Keratinocyte (primary cell): ENCODE data around the gene SMG7. TPM values are rescaled to one million over a fixed set of nuclear protein-coding genes. Genes with fewer than 3 reads are reported as not detected.

Experiments
- DNase-seq: peaks from one replicate; pipeline ENCODE4 v3.0.0-alpha.2; 2011; ENCODE audit warnings: low read depth, missing footprints, low spot score
- FAIRE-seq: peaks from 2 replicates; lab custom pipeline; 2011; peaks lifted over from hg19 to GRCh38; lab: Jason Lieb, UNC
- H2AFZ ChIP-seq: 2 replicates; pipeline ENCODE4 v1.6.0; 2012; ENCODE audit warnings: low read length, control low read depth, inconsistent platforms; ENCODE audit not compliant: control insufficient read depth
- H3K27ac ChIP-seq: 2 replicates; pipeline ENCODE4 v1.5.1; 2011; ENCODE audit warnings: low read length; ENCODE audit not compliant: control insufficient read depth, insufficient read depth
- H3K27me3 ChIP-seq: 3 replicates; pipeline ENCODE4 v1.6.0; 2011; ENCODE audit warnings: low read length; ENCODE audit not compliant: control insufficient read depth, insufficient read depth; ENCODE audit errors: extremely low read depth
- H3K36me3 ChIP-seq, 2 experiments: 2 replicates in 1 of 2; 3 replicates in 1 of 2; pipeline ENCODE4 v1.5.1; 2011; ENCODE audit warnings: low read length in 2 of 2, mild to moderate bottlenecking in 1 of 2; ENCODE audit not compliant: control insufficient read depth in 2 of 2, insufficient read depth in 2 of 2; ENCODE audit errors: extremely low read depth in 1 of 2
- H3K4me1 ChIP-seq: 3 replicates; pipeline ENCODE4 v1.5.1; 2011; ENCODE audit warnings: low read length; ENCODE audit not compliant: control insufficient read depth, insufficient read depth; ENCODE audit errors: extremely low read depth
- H3K4me2 ChIP-seq: 3 replicates; pipeline ENCODE4 v1.6.0; 2011; ENCODE audit warnings: low read depth, low read length; ENCODE audit not compliant: control insufficient read depth, insufficient read depth; ENCODE audit errors: extremely low read depth
- H3K4me3 ChIP-seq, 3 experiments: fragments of 200-600 bp in 1 of 3; sonication (generic) in 1 of 3; 2 replicates in 2 of 3; 3 replicates in 1 of 3; pipeline ENCODE4 v1.5.1; 2011 to 2016; ENCODE audit warnings: low read length in 3 of 3, mild to moderate bottlenecking in 3 of 3, control low read depth in 2 of 3, inconsistent platforms in 1 of 3, low read depth in 1 of 3, mixed read lengths in 1 of 3, mixed run types in 1 of 3, moderate library complexity in 1 of 3; ENCODE audit not compliant: control insufficient read depth in 2 of 3, insufficient read depth in 2 of 3; ENCODE audit errors: extremely low read depth in 1 of 3
- H3K79me2 ChIP-seq: 2 replicates; pipeline ENCODE4 v1.6.0; 2012; ENCODE audit warnings: low read length; ENCODE audit not compliant: control insufficient read depth, insufficient read depth
- H3K9ac ChIP-seq: 3 replicates; pipeline ENCODE4 v1.6.0; 2011; ENCODE audit warnings: low read length; ENCODE audit not compliant: control insufficient read depth, insufficient read depth; ENCODE audit errors: extremely low read depth
- H3K9me1 ChIP-seq: 3 replicates; pipeline ENCODE4 v1.6.0; 2011; ENCODE audit warnings: low read length; ENCODE audit not compliant: control insufficient read depth, insufficient read depth; ENCODE audit errors: extremely low read depth
- H3K9me3 ChIP-seq: 2 replicates; pipeline ENCODE4 v1.5.1; 2012; ENCODE audit warnings: low read depth, low read length; ENCODE audit not compliant: control insufficient read depth
- H4K20me1 ChIP-seq: 3 replicates; pipeline ENCODE4 v1.6.0; 2011; ENCODE audit warnings: low read length; ENCODE audit not compliant: control insufficient read depth, insufficient read depth; ENCODE audit errors: extremely low read depth
- EZH2 ChIP-seq: IDR thresholded peaks from one replicate; pipeline ENCODE4 v1.6.1; 2012; ENCODE audit warnings: inconsistent platforms, mild to moderate bottlenecking, low read length, moderate library complexity
- dilution Hi-C: fragments of 300-500 bp; cut with MboI; formaldehyde crosslinking; loops from one replicate; pipeline ENCODE4 v1.7.0; 2020; ENCODE audit warnings: low sequenced_read_pairs; ENCODE audit not compliant: extremely low pct_ligation_motif_present
- polyA plus RNA-seq, 5 experiments: library from polyadenylated mRNA; depleted of rRNA in 3 of 5; stranded (reverse) in 3 of 5; stranded (forward) in 1 of 5; unstranded in 1 of 5; fragments of >200 nt; gene quantifications; 1 replicate in 1 of 5; 2 replicates in 3 of 5; 3 replicates in 1 of 5; pipeline versions ENCODE4 v1.2.1 to v1.2.3, GENCODE V29; 2011 to 2012; ENCODE audit warnings: missing spikeins in 2 of 5, low read depth in 1 of 5, low replicate concordance in 1 of 5
- TF ChIP-seq, protein P1 (sequence below), 3 experiments: IDR thresholded peaks in 1 of 3; conservative IDR thresholded peaks in 1 of 3; optimal IDR thresholded peaks in 1 of 3; 2 replicates in 2 of 3; 3 replicates in 1 of 3; pipeline versions ENCODE3 to v1.5.1; 2011; ENCODE audit warnings: low read length in 3 of 3, mild to moderate bottlenecking in 3 of 3, moderate library complexity in 2 of 3, control low read depth in 1 of 3, inconsistent platforms in 1 of 3; ENCODE audit not compliant: insufficient read depth in 2 of 3; ENCODE audit errors: extremely low read depth in 1 of 3

Gene SMG7
- polyA plus RNA-seq, 1 donor (not counting 4 experiments of a cell fraction or from before 2014, with no cell fraction given), result 38.2 TPM

DNA sequence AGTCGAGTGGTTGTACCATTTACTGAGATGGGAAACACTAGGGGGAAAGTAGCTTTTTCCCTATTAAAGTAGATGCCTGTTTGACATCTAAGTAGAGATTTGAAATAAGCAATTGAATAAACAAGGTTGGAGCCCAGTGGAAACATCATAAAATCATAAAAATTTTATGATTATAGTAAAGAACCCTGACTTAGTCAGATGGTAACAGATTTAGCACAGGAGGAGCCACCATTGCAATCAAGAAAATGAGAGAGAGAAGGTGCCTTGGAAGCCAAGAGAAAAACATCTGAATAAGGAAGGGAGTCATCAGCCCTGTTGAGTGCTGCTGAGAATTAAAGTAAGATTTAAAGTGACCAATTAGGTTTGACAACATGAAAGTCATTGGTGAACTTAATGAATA lies 49.8 kb downstream of the SMG7 start:
- Histone ChIP-seq H3K79me2 (no peaks in the 10 kb centered on the region), H3K27ac (no peak overlapping the region), H3K4me2 (no peak overlapping the region), H4K20me1 (no peaks in the 10 kb centered on the region), H3K27me3 (no peaks in the 10 kb centered on the region), H2AFZ (no peak overlapping the region), H3K9me3 (no peaks in the 10 kb centered on the region), H3K4me3 (no peak overlapping the region), H3K4me1 (peaks cover 6% of the 10 kb centered on the region), H3K9ac (no peak overlapping the region), H3K9me1 (no peaks in the 10 kb centered on the region), H3K36me3 (peaks cover 6 to 15% of the 10 kb centered on the region in 2 experiments)
- dilution Hi-C loops, result no loop called here
- FAIRE-seq, result no peak
- TF ChIP-seq, protein P1, sequence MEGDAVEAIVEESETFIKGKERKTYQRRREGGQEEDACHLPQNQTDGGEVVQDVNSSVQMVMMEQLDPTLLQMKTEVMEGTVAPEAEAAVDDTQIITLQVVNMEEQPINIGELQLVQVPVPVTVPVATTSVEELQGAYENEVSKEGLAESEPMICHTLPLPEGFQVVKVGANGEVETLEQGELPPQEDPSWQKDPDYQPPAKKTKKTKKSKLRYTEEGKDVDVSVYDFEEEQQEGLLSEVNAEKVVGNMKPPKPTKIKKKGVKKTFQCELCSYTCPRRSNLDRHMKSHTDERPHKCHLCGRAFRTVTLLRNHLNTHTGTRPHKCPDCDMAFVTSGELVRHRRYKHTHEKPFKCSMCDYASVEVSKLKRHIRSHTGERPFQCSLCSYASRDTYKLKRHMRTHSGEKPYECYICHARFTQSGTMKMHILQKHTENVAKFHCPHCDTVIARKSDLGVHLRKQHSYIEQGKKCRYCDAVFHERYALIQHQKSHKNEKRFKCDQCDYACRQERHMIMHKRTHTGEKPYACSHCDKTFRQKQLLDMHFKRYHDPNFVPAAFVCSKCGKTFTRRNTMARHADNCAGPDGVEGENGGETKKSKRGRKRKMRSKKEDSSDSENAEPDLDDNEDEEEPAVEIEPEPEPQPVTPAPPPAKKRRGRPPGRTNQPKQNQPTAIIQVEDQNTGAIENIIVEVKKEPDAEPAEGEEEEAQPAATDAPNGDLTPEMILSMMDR (optimal IDR thresholded peaks at IDR 0.05 in 1 of 3, IDR thresholded peaks at IDR 0.05 in 1 of 3, conservative IDR thresholded peaks at IDR 0.05 in 1 of 3; ENCODE audit: extremely low read depth in 1 of 3, insufficient read depth in 2 of 3, low read length in 3 of 3), result no peak
- no peak for TF ChIP-seq EZH2
- no peak for DNase-seq

DNA sequence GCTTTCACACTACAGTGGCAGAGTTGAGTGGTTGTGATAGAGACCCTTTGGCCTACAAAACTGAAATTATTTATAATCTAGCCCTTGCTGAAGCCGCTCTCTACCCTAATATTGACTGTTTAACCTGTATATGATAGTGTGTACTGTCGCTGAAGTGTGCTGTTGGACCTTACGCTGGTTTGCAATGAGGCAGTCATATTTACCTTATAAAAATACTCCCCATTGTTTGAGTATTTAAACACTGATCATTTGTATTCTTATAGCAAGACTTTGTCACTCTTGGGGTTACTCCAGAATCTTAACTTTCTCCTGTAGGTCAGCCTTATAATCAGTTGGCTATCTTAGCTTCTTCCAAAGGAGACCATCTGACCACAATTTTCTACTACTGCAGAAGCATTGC lies 56.3 kb downstream of the SMG7 start:
- Histone ChIP-seq H3K36me3 (peaks cover 9 to 18% of the 10 kb centered on the region in 2 experiments), H3K27me3 (no peaks in the 10 kb centered on the region), H3K4me1 (no peaks in the 10 kb centered on the region), H3K9me1 (no peaks in the 10 kb centered on the region), H3K79me2 (no peaks in the 10 kb centered on the region), H3K4me3 (no peak overlapping the region), H2AFZ (no peak overlapping the region), H3K9me3 (no peaks in the 10 kb centered on the region), H3K27ac (no peak overlapping the region), H3K4me2 (no peak overlapping the region), H3K9ac (no peak overlapping the region), H4K20me1 (no peaks in the 10 kb centered on the region)
- TF ChIP-seq, protein P1 (optimal IDR thresholded peaks at IDR 0.05 in 1 of 3, IDR thresholded peaks at IDR 0.05 in 1 of 3, conservative IDR thresholded peaks at IDR 0.05 in 1 of 3; ENCODE audit: extremely low read depth in 1 of 3, insufficient read depth in 2 of 3, low read length in 3 of 3), result no peak
- no peak for TF ChIP-seq EZH2
- DNase-seq (no peak), FAIRE-seq (no peak)
- dilution Hi-C loops, result no loop called here
